Activated B cell treated with CpG ODN at 0.5 μM for 24 hours (primary cell): Measurements from ENCODE around the gene NXN. TPM values are rescaled to one million over a fixed set of nuclear protein-coding genes. Genes with fewer than 3 reads are reported as not detected.

Experiments
- ATAC-seq: fragments of 200-7000 bp; cut with Tn5 transposase; one replicate; pipeline ENCODE4 v1.10.0; 2021; ENCODE audit warnings: low read depth, mild to moderate bottlenecking, moderate library complexity
- CTCF ChIA-PET: fragments of 350-600 bp; sonication (Branson Sonifier 250); formaldehyde crosslinking; loops from one replicate; lab custom pipeline; 2021; ENCODE audit warnings: antibody characterized with exemption; lab: Charles Lee
- POLR2A ChIA-PET: fragments of 350-600 bp; sonication (Branson Sonifier 250); formaldehyde crosslinking; loops from one replicate; lab custom pipeline; 2021; ENCODE audit warnings: antibody characterized with exemption; lab: Charles Lee
- DNase-seq: peaks from one replicate; pipeline ENCODE4 v3.0.0; 2022
- H3K27ac Mint-ChIP-seq: one replicate; pipeline ENCODE4 v1.8.0; 2020; ENCODE audit warnings: mixed read lengths
- H3K27me3 Mint-ChIP-seq: one replicate; pipeline ENCODE4 v1.8.0; 2021; ENCODE audit warnings: mixed read lengths
- H3K36me3 Mint-ChIP-seq: one replicate; pipeline ENCODE4 v1.8.0; 2021; ENCODE audit warnings: low read depth, mixed read lengths
- H3K4me1 Mint-ChIP-seq: one replicate; pipeline ENCODE4 v1.8.0; 2021; ENCODE audit warnings: mixed read lengths
- H3K4me3 Mint-ChIP-seq: one replicate; pipeline ENCODE4 v1.8.0; 2020; ENCODE audit warnings: mild to moderate bottlenecking, mixed read lengths
- H3K9me3 Mint-ChIP-seq: one replicate; pipeline ENCODE4 v1.8.0; 2020; ENCODE audit warnings: mixed read lengths
- intact Hi-C: fragments of 100-400 bp; cut with micrococcal nuclease; formaldehyde crosslinking; loops from one replicate; pipeline ENCODE4 v1.15.1; 2024
- total RNA-seq: library from RNA; stranded (reverse); gene quantifications from 2 replicates; pipeline ENCODE4 v1.2.3, GENCODE V29; 2022
- TF ChIP-seq, protein P1 (sequence below): fragments of 200-600 bp; IDR thresholded peaks from one replicate; pipeline ENCODE4 v1.8.0; 2022; ENCODE audit warnings: antibody characterized with exemption, mild to moderate bottlenecking

Gene NXN
- total RNA-seq, 1 donor from 2014 or later, result 0.22 TPM

DNA sequence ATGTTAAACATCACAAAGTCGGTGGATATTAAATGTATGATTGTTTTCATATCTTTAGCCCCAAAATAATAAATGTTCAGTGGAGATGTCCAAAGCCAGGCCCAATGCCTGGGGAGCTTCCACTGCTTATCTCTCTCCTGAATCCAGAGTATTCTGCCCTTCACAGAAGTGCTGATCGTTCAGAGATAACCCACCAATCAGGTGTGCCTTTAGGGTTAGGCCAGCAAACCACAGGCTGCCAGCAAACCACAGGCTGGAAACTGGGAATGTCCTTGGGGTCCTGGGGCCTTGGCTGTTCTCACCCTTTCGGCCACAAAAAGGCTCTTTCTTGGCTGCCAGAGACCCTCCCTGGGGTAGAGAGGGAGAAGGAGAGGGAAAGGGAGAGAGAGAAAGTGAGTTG lies 33.9 kb downstream of the NXN start:
- no peak overlapping the region for H3K4me3 Mint-ChIP-seq

GRCh38 chr17:944266-944826 lies 35.2 kb downstream of the NXN start:
- TF ChIP-seq, protein P1, sequence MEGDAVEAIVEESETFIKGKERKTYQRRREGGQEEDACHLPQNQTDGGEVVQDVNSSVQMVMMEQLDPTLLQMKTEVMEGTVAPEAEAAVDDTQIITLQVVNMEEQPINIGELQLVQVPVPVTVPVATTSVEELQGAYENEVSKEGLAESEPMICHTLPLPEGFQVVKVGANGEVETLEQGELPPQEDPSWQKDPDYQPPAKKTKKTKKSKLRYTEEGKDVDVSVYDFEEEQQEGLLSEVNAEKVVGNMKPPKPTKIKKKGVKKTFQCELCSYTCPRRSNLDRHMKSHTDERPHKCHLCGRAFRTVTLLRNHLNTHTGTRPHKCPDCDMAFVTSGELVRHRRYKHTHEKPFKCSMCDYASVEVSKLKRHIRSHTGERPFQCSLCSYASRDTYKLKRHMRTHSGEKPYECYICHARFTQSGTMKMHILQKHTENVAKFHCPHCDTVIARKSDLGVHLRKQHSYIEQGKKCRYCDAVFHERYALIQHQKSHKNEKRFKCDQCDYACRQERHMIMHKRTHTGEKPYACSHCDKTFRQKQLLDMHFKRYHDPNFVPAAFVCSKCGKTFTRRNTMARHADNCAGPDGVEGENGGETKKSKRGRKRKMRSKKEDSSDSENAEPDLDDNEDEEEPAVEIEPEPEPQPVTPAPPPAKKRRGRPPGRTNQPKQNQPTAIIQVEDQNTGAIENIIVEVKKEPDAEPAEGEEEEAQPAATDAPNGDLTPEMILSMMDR, result no peak
- H3K27ac Mint-ChIP-seq, result no peak overlapping the region

More for the DNA sequence above, 33.9 kb downstream of the NXN start:
- no peaks in the 10 kb centered on the region for H3K4me1 Mint-ChIP-seq
- H3K27me3 Mint-ChIP-seq, result peaks cover 15% of the 10 kb centered on the region
- H3K27ac Mint-ChIP-seq, result no peak overlapping the region
- CTCF ChIA-PET, result no interaction called here
- intact Hi-C loops, result no loop called here
- H3K36me3 Mint-ChIP-seq, result no peaks in the 10 kb centered on the region
- no peak for ATAC-seq
- POLR2A ChIA-PET, result no interaction called here
- DNase-seq, result no peak
- TF ChIP-seq, protein P1, result no peak
- no peaks in the 10 kb centered on the region for H3K9me3 Mint-ChIP-seq

GRCh38 chr17:935485-935884 lies 44.1 kb downstream of the NXN start:
- Mint-ChIP-seq H3K27me3 (peaks cover 9% of the 10 kb centered on the region), H3K36me3 (no peaks in the 10 kb centered on the region), H3K27ac (no peak overlapping the region), H3K4me1 (no peaks in the 10 kb centered on the region), H3K4me3 (no peak overlapping the region), H3K9me3 (no peaks in the 10 kb centered on the region)
- DNase-seq, result no peak
- CTCF ChIA-PET, result no interaction called here
- POLR2A ChIA-PET, result no interaction called here
- intact Hi-C loops, result no loop called here
- TF ChIP-seq, protein P1, result no peak
- no peak for ATAC-seq

More at GRCh38 chr17:944266-944826, 35.2 kb downstream of the NXN start:
- CTCF ChIA-PET, result no interaction called here
- no peak for ATAC-seq
- POLR2A ChIA-PET, result no interaction called here
- no peak for DNase-seq
- Mint-ChIP-seq H3K9me3 (no peaks in the 10 kb centered on the region), H3K4me3 (no peak overlapping the region), H3K4me1 (no peaks in the 10 kb centered on the region), H3K27me3 (peaks cover 6% of the 10 kb centered on the region), H3K36me3 (no peaks in the 10 kb centered on the region)
- intact Hi-C loops, result no loop called here

DNA sequence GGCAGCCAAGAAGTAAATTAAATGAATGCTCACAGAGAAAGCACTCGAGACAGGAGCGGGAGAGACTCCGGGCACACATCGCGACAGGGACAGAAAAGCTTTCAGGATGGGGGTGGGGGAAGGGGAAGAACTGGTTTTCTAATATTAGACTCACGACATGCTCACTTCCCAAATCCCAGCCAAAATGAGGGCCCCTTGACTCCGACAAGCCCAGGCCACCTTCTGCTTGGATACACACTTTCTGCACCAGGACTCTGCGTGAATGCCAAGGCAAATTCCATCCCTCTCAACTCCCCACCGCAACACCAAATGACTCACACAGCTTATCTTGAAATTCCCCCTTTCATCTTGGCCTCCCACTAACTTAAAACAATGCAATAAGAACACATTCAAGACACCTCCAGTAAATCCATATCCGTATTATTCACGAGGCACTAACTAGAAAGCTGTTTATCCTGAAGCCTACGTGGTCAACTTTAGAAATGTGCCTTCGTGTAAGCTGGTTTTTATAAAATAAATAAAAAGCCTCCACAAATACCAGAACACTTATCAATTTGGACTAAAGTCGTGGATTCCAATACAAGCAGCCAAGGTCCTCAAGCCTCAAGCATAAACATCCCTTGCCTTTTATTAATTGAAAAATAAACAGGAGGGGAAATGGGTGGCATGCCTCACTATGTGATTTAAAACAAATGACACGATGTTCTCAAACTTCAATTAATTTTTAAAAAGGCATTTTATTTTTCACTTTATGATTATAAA lies 46.1 kb downstream of the NXN start:
- DNase-seq (no peak), ATAC-seq (no peak)
- intact Hi-C loops, result no loop called here
- POLR2A ChIA-PET, result no interaction called here
- H3K36me3 Mint-ChIP-seq, result no peaks in the 10 kb centered on the region
- no peak overlapping the region for H3K4me3 Mint-ChIP-seq
- no peak overlapping the region for H3K27ac Mint-ChIP-seq
- no peaks in the 10 kb centered on the region for H3K4me1 Mint-ChIP-seq
- TF ChIP-seq, protein P1, result no peak
- no peaks in the 10 kb centered on the region for H3K9me3 Mint-ChIP-seq
- CTCF ChIA-PET, result no interaction called here
- peaks cover 9% of the 10 kb centered on the region for H3K27me3 Mint-ChIP-seq

DNA sequence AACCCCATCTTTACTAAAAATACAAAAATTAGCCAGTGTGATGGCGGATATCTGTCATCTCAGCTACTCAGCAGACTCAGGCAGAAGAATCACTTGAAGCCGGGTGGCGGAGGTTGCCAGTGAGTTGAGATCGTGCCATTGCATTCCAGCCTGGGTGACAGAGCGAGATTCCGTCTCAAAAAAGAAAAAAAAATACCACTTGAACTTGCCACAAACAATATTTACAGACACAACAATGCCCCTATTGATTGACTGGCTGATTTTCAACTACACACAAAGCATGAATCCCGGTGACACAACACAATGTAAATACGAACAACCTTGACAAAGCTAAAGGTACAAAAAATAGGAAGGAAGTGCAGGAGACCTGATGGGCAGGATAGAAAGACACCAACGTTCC lies 49.3 kb downstream of the NXN start:
- Mint-ChIP-seq H3K4me3 (no peak overlapping the region), H3K27me3 (peaks cover 11% of the 10 kb centered on the region), H3K4me1 (no peaks in the 10 kb centered on the region), H3K27ac (no peak overlapping the region), H3K36me3 (no peaks in the 10 kb centered on the region), H3K9me3 (no peaks in the 10 kb centered on the region)
- ATAC-seq (no peak), DNase-seq (no peak)
- ChIA-PET POLR2A (no interaction called here), CTCF (no interaction called here)
- intact Hi-C loops, result no loop called here
- TF ChIP-seq, protein P1, result no peak
